Measurements from ENCODE around the gene MICAL3. TPM values are rescaled to one million over a fixed set of nuclear protein-coding genes. Genes with fewer than 3 reads are reported as not detected.

Gene MICAL3
- total and polyA plus RNA-seq, 3 donors from 2014 or later, result 103 to 106 (median 104) TPM

DNA sequence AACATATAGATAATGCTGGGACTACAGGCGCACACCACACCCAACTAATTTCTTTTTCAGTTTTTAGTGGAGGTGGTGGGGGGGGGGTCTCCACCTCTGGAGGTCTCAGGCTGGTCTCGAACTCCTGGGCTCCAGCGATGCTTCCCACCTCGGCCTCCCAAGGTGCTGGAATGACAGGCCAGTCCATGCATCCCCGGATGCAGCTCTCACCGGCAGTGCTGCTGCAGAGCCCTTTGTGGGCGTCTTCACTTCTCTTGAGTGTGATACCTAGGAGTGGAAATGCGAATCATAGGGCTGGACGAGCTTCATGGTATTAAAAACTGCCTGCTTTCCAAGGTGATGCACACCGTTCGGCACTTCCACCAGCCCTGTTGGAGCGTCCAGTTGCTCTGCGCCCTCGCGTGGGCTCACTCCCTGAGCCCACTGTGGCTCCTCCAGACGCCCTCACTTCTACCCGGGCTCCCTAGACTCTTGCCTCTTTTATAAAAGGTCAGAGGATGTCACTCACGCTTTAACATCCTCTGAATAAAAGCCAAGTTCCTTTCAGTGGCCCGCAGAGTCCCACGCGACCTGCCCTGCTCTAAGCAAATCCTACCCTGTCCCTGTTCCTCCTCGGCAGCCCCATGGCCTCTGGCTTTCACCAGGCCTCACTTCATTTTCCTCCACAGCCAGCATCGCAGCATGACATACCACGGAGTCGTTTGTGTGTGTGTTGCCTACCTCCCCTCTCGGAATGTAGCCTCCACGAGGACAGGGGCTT is 249.3 kb downstream of the MICAL3 start:
- Histone ChIP-seq H3K27me3 (no peaks in the 10 kb centered on the region), H3K36me3 (ENCODE audit: low read depth, missing control alignments) (no peaks in the 10 kb centered on the region), H3K9me3 (no peaks in the 10 kb centered on the region), H3K27ac (no peak overlapping the region), H3K4me1 (peaks cover 5% of the 10 kb centered on the region), H3K4me3 (no peak overlapping the region)
- 55 to 73% methylated on average over 27 of the region's 27 CpGs for WGBS, 2 donors
- intact Hi-C loops (cut with DNase I; ENCODE audit: low total_unique reads), result no loop called here
- DNase-seq, result no peak
- no peak for TF ChIP-seq POLR2A (IDR thresholded peaks at IDR 0.05)
- TF ChIP-seq, protein P1, sequence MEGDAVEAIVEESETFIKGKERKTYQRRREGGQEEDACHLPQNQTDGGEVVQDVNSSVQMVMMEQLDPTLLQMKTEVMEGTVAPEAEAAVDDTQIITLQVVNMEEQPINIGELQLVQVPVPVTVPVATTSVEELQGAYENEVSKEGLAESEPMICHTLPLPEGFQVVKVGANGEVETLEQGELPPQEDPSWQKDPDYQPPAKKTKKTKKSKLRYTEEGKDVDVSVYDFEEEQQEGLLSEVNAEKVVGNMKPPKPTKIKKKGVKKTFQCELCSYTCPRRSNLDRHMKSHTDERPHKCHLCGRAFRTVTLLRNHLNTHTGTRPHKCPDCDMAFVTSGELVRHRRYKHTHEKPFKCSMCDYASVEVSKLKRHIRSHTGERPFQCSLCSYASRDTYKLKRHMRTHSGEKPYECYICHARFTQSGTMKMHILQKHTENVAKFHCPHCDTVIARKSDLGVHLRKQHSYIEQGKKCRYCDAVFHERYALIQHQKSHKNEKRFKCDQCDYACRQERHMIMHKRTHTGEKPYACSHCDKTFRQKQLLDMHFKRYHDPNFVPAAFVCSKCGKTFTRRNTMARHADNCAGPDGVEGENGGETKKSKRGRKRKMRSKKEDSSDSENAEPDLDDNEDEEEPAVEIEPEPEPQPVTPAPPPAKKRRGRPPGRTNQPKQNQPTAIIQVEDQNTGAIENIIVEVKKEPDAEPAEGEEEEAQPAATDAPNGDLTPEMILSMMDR (IDR thresholded peaks at IDR 0.05), result no peak

DNA sequence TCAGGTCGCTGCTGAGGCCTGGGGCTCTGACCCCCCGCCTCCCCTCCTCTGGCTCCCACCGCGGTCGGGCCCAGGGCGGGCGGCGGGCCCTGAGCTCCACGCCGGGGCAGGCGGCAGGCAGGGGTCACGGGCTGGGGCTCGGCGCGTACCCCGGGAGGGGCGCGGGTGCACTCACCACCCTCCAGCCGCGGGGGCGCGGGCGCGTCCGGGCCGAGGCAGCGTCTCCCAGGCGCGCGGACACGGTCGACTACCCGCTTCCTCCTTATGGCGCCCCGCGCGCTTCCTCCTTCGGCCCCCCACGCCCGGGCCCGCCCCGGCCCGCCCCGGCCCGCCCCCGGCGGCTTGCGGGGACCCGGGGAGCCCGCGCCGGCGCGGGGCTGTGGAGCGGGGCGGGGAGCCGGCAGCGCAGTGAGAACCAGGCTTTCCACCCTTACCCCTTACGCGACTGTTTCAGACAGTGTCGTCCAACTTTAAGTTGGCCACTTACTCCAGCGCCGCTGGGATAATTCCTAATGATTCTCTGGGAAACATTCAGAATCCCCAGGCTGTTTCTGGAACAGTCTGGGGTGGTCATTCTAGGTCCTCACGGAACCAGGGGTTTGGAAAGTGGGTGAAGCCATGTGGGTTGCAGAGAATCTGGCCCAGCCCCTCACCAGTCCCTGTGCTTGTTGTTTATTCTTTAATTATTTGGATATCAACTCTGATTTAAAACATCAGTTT is 250.0 kb downstream of the MICAL3 start, which contains the start of gene BID:
BID (minus strand) TSS at position 264 of the 720 bp plus-strand sequence. CDS start 24,353 bp downstream, outside the sequence.
- no peak for TF ChIP-seq POLR2A (IDR thresholded peaks at IDR 0.05)
- TF ChIP-seq, protein P1 (IDR thresholded peaks at IDR 0.05), result no peak
- Histone ChIP-seq H3K36me3 (ENCODE audit: low read depth, missing control alignments) (no peaks in the 10 kb centered on the region), H3K4me1 (peaks cover 5% of the 10 kb centered on the region), H3K9me3 (no peaks in the 10 kb centered on the region), H3K27me3 (no peaks in the 10 kb centered on the region), H3K27ac (peak within 1 kb of the TSS; percentile 15 to 61), H3K4me3 (peak within 1 kb of the TSS; percentile 64 to 73)
- 0 to 1% methylated on average over 3 to 46 of the region's 64 CpGs for WGBS, 2 donors
- intact Hi-C loops (cut with DNase I; ENCODE audit: low total_unique reads), result no loop called here
- DNase-seq, result no peak

DNA sequence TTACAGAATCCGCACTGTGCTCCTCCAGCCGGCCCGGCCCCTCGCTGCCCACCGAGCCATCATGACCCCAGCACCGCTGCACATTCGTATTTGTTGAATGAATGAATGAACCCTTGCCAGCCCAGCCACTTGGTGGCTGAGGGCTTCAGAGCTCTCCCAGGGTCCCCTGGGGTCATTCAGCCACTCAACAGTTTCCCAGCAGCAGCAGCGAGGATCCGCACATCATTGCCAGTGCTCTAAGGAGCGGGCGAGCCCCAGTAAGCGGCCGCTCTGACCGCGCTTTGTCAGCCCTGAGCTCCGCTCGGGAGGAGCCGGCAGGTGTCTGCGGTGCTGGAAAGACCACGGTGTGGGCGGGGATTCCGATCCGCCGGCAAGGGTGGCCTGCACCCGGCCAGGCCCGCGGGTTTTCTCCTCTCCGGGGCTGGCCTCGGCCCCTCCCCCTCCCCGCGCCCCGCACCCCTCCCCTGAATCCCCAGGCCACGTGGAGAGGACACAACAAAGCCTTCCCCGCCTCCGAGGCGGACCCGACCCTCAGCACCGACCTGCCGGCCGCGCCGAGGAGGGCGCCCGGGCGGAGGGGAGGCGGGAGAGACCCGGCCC is 250.7 kb downstream of the MICAL3 start:
- Histone ChIP-seq H3K4me3 (peak overlapping the region; percentile 64 to 73), H3K4me1 (peaks cover 5% of the 10 kb centered on the region), H3K27ac (peak overlapping the region; percentile 15 to 61), H3K27me3 (no peaks in the 10 kb centered on the region), H3K9me3 (no peaks in the 10 kb centered on the region), H3K36me3 (ENCODE audit: low read depth, missing control alignments) (no peaks in the 10 kb centered on the region)
- TF ChIP-seq POLR2A (IDR thresholded peaks at IDR 0.05), result no peak
- TF ChIP-seq, protein P1 (IDR thresholded peaks at IDR 0.05), result no peak
- 4 to 60% methylated on average over 1 to 45 of the region's 47 CpGs for WGBS, 2 donors
- peak; percentile 48 for DNase-seq
- intact Hi-C loops (cut with DNase I; ENCODE audit: low total_unique reads), result no loop called here

DNA sequence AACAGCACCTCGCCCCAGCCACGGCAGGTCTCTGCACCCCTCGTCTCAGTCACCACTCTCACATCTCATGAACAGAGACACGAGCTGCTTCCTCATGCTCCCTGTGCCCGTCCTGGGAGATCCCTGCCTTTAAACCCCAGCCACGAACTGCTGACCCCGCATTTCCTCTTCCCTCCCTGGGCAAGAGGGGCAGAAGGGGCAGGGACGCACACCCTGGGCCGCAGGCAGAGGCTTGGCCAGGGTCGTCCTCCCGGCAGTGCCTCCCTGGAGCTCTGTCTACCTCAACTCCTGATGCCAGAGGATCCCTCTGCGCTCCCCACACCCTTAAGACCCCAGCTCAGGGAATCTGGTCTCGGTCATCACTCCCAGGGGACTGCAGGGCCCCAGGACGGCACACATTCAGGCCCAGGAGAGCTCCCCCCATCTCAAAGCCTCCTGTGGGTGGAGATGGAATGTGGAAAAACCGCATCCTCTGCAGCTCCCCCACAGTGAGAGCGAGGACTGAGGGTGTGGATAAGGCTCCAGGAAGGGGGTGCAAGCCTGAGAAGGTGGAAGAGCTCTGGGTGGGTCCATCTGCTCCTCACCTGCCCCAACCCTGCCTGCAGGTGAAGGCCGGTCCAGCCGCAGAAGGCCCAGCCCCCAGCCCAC is 251.3 kb downstream of the MICAL3 start:
- no peaks in the 10 kb centered on the region for H3K36me3 ChIP-seq (ENCODE audit: low read depth, missing control alignments)
- peaks cover 5% of the 10 kb centered on the region for H3K4me1 ChIP-seq
- H3K27ac ChIP-seq, result no peak overlapping the region
- DNase-seq, result no peak
- intact Hi-C loops (cut with DNase I; ENCODE audit: low total_unique reads), result no loop called here
- TF ChIP-seq, protein P1 (IDR thresholded peaks at IDR 0.05), result no peak
- TF ChIP-seq POLR2A (IDR thresholded peaks at IDR 0.05), result no peak
- H3K9me3 ChIP-seq, result no peaks in the 10 kb centered on the region
- no peaks in the 10 kb centered on the region for H3K27me3 ChIP-seq
- peak overlapping the region; percentile 64 to 73 for H3K4me3 ChIP-seq
- WGBS, 2 donors, result 47 to 65% methylated on average over 9 to 18 of the region's 18 CpGs

Data from testis (tissue), 3 donors.